Pons (tissue), 1 donor: ENCODE results near the gene WAS.

Source experiments
- DNase-seq: peaks from one replicate; pipeline ENCODE4 v3.0.0-alpha.2; 2016; ENCODE audit warnings: low spot score

WAS gene

GRCh38 chrX:48711929-48712505 lies 28.4 kb downstream of the WAS start:
- DNase-seq: no peak

DNA sequence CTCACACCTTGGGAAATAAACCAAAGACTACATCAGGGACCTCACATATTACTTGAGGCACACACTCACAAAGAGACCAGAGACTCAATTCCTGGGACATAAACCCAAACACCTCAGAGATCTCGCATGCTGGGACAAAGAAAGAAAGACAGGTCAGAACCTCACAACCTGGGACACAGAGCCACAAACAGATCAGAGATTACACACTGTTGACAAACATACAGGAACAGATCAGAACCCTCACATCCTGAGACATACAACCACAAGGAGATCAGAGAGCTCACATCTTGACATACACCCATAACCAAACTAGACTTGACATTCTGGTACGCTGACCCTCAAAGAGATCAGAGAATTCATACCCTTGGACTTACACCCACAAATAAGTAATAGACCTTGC lies 30.2 kb downstream of the WAS start:
- no peak for DNase-seq

- DNase-seq: no peak
Observed at GRCh38 chrX:48714573-48714972, 31.0 kb downstream of the WAS start.

- no peak for DNase-seq
Observed at GRCh38 chrX:48715072-48715471, 31.5 kb downstream of the WAS start.

- DNase-seq: no peak
Observed at GRCh38 chrX:48715876-48716502, 32.4 kb downstream of the WAS start.

GRCh38 chrX:48719958-48720357 lies 36.4 kb downstream of the WAS start:
- no peak for DNase-seq

GRCh38 chrX:48720577-48721250 lies 37.1 kb downstream of the WAS start:
- DNase-seq: no peak

- DNase-seq: no peak
Observed at GRCh38 chrX:48721916-48722315, 38.3 kb downstream of the WAS start.

DNA sequence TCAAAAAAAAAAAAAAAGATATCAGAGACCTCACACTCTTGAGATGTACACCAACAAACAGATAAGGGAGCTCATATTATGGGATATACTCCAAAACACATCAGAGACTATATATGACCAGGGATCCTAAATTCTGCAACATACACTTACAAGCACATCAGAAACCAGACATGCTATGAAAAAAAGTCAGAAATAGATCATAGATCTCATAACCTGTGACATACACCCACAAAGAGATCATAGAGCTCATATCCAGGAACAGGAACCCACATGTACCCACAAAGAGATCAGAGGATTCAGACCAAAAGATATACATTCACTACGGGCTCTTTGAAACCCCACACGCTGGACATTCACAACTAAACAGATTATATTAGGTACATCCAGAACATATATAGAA lies 43.0 kb downstream of the WAS start:
- no peak for DNase-seq

- DNase-seq: no peak
Observed at GRCh38 chrX:48728653-48729052, 45.1 kb downstream of the WAS start.

GRCh38 chrX:48736303-48736702 lies 52.7 kb downstream of the WAS start:
- no peak for DNase-seq

GRCh38 chrX:48736878-48737212 lies 53.2 kb downstream of the WAS start:
- DNase-seq: no peak

DNA sequence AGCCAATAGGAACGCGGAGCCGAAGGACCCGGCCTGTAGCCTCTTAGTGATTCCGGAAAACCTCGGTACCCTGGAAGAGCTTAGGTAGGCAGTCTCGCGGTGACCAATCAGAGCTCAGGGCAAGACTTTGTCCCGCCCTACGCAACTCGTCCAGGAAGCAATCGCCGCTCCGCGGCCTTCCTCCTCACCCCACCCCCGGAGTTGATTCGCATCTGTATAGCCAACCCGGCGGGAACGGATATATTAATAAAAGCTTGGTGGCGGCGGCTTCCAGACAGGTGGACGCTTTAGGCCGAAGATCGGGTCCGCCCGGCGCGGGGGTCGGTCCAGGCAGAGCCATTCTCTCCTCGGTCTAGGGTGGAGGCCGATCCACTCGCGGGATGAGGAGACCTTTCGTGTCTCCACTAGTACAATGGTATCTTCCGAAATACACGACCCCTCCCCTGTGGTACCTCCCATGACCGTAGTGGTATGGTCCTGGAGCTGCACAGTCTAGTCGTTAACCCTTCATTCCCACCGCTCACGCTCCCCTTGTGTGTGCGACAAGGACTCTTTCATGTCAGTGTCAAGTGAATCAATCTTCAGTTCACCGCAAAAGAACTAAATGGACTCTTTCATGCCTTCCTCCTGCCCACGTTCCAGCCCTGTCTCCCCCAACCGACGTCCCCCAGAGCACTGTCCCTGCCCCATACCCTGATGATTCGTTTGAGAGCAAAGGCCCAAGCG lies 53.8 kb downstream of the WAS start:
- peak; percentile 96 for DNase-seq

GRCh38 chrX:48737940-48738339 lies 54.3 kb downstream of the WAS start:
- no peak for DNase-seq
